IMR-90 (cell line): ENCODE data around the gene TRIM44. TPM values are rescaled to one million over a fixed set of nuclear protein-coding genes. Genes with fewer than 3 reads are reported as not detected.

Experiments
- ATAC-seq: fragments of 200-7000 bp; cut with Tn5 transposase; 2 replicates; pipeline ENCODE4 v1.9.1; 2020; ENCODE audit warnings: low read depth, mild to moderate bottlenecking, moderate library complexity
- BruUV-seq: library from RNA; stranded (reverse); fragments of 400-500 nt; replicated peaks from 2 replicates; lab custom pipeline; 2021; lab: Mats Ljungman, UMichigan
- CTCF ChIA-PET: fragments of 300-600 bp; formaldehyde crosslinking; extraction: SDS; loops from one replicate; lab custom pipeline; 2021; ENCODE audit warnings: antibody characterized with exemption; lab: Yijun Ruan, JAX
- POLR2A ChIA-PET: fragments of 300-600 bp; sonication (Branson Sonifier 250); formaldehyde crosslinking; loops from one replicate; lab custom pipeline; 2022; ENCODE audit warnings: antibody characterized with exemption; ENCODE audit not compliant: unreplicated experiment; lab: Charles Lee
- DNase-seq: peaks from one replicate; pipeline ENCODE4 v3.0.0; 2013
- H2AFZ ChIP-seq: replicated peaks from 2 replicates; pipeline ENCODE3; 2013; ENCODE audit warnings: low read length, mild to moderate bottlenecking; ENCODE audit not compliant: poor library complexity
- H2AK5ac ChIP-seq: 2 replicates; pipeline ENCODE4 v1.6.1; 2013; ENCODE audit warnings: low read depth, low read length, inconsistent platforms
- H2AK9ac ChIP-seq: replicated peaks from 2 replicates; pipeline ENCODE3; 2013; ENCODE audit warnings: mild to moderate bottlenecking, low read depth, low read length, moderate library complexity; ENCODE audit not compliant: poor library complexity
- H2BK120ac ChIP-seq: 2 replicates; pipeline ENCODE4 v1.6.1; 2013; ENCODE audit warnings: low read depth, low read length, inconsistent platforms
- H2BK15ac ChIP-seq: 3 replicates; pipeline ENCODE4 v1.6.1; 2013; ENCODE audit warnings: low read depth, low read length, inconsistent platforms
- H2BK20ac ChIP-seq: 2 replicates; pipeline ENCODE4 v1.6.1; 2013; ENCODE audit warnings: low read depth, mild to moderate bottlenecking, inconsistent platforms, low read length, moderate library complexity
- H2BK5ac ChIP-seq: 2 replicates; pipeline ENCODE4 v1.6.1; 2013; ENCODE audit warnings: mild to moderate bottlenecking, low read depth, low read length, inconsistent platforms; ENCODE audit not compliant: poor library complexity, severe bottlenecking
- H3K14ac ChIP-seq: replicated peaks from 2 replicates; pipeline ENCODE4 v1.6.1; 2013; ENCODE audit warnings: low read depth, low read length, inconsistent platforms
- H3K18ac ChIP-seq: 2 replicates; pipeline ENCODE4 v1.6.1; 2013; ENCODE audit warnings: low read depth, low read length, control low read depth
- H3K23ac ChIP-seq: 2 replicates; pipeline ENCODE4 v1.6.1; 2013; ENCODE audit warnings: low read depth, low read length, inconsistent platforms
- H3K27ac ChIP-seq: 2 replicates; pipeline ENCODE4 v1.5.1; 2013; ENCODE audit warnings: mild to moderate bottlenecking, control low read depth, low read length; ENCODE audit not compliant: insufficient read depth
- H3K27me3 ChIP-seq: 2 replicates; pipeline ENCODE4 v1.6.1; 2013; ENCODE audit warnings: low read length; ENCODE audit not compliant: control insufficient read depth, insufficient read depth
- H3K36me3 ChIP-seq: 2 replicates; pipeline ENCODE4 v1.6.1; 2013; ENCODE audit warnings: low read length, mixed read lengths; ENCODE audit not compliant: control insufficient read depth, insufficient read depth
- H3K4ac ChIP-seq: 2 replicates; pipeline ENCODE4 v1.6.1; 2013; ENCODE audit warnings: low read depth, low read length, inconsistent platforms
- H3K4me1 ChIP-seq: 2 replicates; pipeline ENCODE4 v1.6.1; 2013; ENCODE audit warnings: low read length, mixed read lengths; ENCODE audit not compliant: control insufficient read depth, insufficient read depth
- H3K4me2 ChIP-seq: 2 replicates; pipeline ENCODE4 v1.6.1; 2013; ENCODE audit warnings: low read depth, mild to moderate bottlenecking, control low read depth, low read length, moderate library complexity
- H3K4me3 ChIP-seq: 2 replicates; pipeline ENCODE4 v1.5.1; 2013; ENCODE audit warnings: low read depth, mild to moderate bottlenecking, control low read depth, low read length, moderate library complexity; ENCODE audit not compliant: insufficient read depth
- H3K56ac ChIP-seq: 2 replicates; pipeline ENCODE4 v1.6.1; 2013; ENCODE audit warnings: low read length, inconsistent platforms; ENCODE audit not compliant: insufficient read depth; ENCODE audit errors: extremely low read depth
- H3K79me1 ChIP-seq, 2 experiments: 2 replicates each; pipeline ENCODE4 v1.6.1; 2013; ENCODE audit warnings: low read length in 2 of 2, inconsistent platforms in 1 of 2, low read depth in 1 of 2
- H3K9ac ChIP-seq: 2 replicates; pipeline ENCODE4 v1.6.1; 2013; ENCODE audit warnings: low read depth, low read length, control low read depth
- H3K9me1 ChIP-seq: 2 replicates; pipeline ENCODE4 v1.6.1; 2013; ENCODE audit warnings: low read length, inconsistent platforms; ENCODE audit not compliant: insufficient read depth
- H3K9me3 ChIP-seq: 2 replicates; pipeline ENCODE4 v1.6.1; 2013; ENCODE audit warnings: low read length; ENCODE audit not compliant: control insufficient read depth, insufficient read depth
- H4K20me1 ChIP-seq: 2 replicates; pipeline ENCODE4 v1.6.1; 2013; ENCODE audit warnings: low read length, inconsistent platforms; ENCODE audit not compliant: insufficient read depth
- H4K5ac ChIP-seq: 2 replicates; pipeline ENCODE4 v1.6.1; 2013; ENCODE audit warnings: mild to moderate bottlenecking, low read depth, low read length, control low read depth
- H4K8ac ChIP-seq, 2 experiments: 2 replicates each; pipeline ENCODE4 v1.6.1; 2013; ENCODE audit warnings: low read depth in 2 of 2, low read length in 2 of 2, control low read depth in 1 of 2, inconsistent platforms in 1 of 2
- H4K91ac ChIP-seq: 2 replicates; pipeline ENCODE4 v1.6.1; 2013; ENCODE audit warnings: low read depth, low read length, inconsistent platforms; ENCODE audit not compliant: insufficient read depth
- CEBPB ChIP-seq: IDR thresholded peaks from 2 replicates; pipeline ENCODE4 v1.6.1; 2012; ENCODE audit warnings: low read depth, low read length, improper control_type of control experiment
- CHD1 ChIP-seq: IDR thresholded peaks from 2 replicates; pipeline ENCODE4 v1.6.1; 2012; ENCODE audit warnings: low read depth, low read length, improper control_type of control experiment
- FOS ChIP-seq: fragments of 150-350 bp; IDR thresholded peaks from 2 replicates; pipeline ENCODE4 v1.6.1; 2016; ENCODE audit warnings: low read depth, low read length
- MXI1 ChIP-seq: IDR thresholded peaks from 2 replicates; pipeline ENCODE4 v1.6.1; 2012; ENCODE audit warnings: low read depth, mild to moderate bottlenecking, low read length, moderate library complexity, borderline replicate concordance
- NFE2L2 ChIP-seq: fragments of 150-350 bp; IDR thresholded peaks from 2 replicates; pipeline ENCODE4 v1.6.1; 2016; ENCODE audit warnings: low read depth, mild to moderate bottlenecking, low read length
- POLR2A ChIP-seq: IDR thresholded peaks from 2 replicates; pipeline ENCODE4 v1.6.1; 2012; ENCODE audit warnings: mild to moderate bottlenecking, low read depth, low read length
- RCOR1 ChIP-seq: IDR thresholded peaks from 2 replicates; pipeline ENCODE4 v1.6.1; 2012; ENCODE audit warnings: mild to moderate bottlenecking, low read length, improper control_type of control experiment; ENCODE audit not compliant: insufficient replicate concordance
- RFX5 ChIP-seq: IDR thresholded peaks from 2 replicates; pipeline ENCODE4 v1.8.0; 2012; ENCODE audit warnings: low read depth, mild to moderate bottlenecking, low read length, moderate library complexity
- SMC3 ChIP-seq: fragments of 150-350 bp; IDR thresholded peaks from 2 replicates; pipeline ENCODE4 v1.6.1; 2016; ENCODE audit warnings: low read depth, mild to moderate bottlenecking, antibody characterized with exemption, low read length, moderate library complexity
- WGBS, 2 experiments: methylation state at CpG; one replicate each; pipeline versions ENCODE4 v1.1.5 to v1.1.7; 2013; ENCODE audit warnings: missing lambda C conversion rate in 2 of 2; ENCODE audit not compliant: insufficient read length in 1 of 2; ENCODE audit errors: extremely low coverage in 2 of 2; 5-methylcytosine and 5-hydroxymethylcytosine counted together
- dilution Hi-C: fragments of 300-500 bp; cut with HindIII; formaldehyde crosslinking; loops from one replicate; pipeline ENCODE4 v1.14.3; 2018; ENCODE audit warnings: low sequenced_read_pairs; ENCODE audit not compliant: unreplicated experiment
- in situ Hi-C: fragments of 300-500 bp; cut with MboI; formaldehyde crosslinking; loops from 3 replicates; pipeline ENCODE4 v1.14.3; 2019; ENCODE audit warnings: low sequenced_read_pairs, inconsistent platforms, mixed read lengths
- intact Hi-C: fragments of 100-400 bp; cut with micrococcal nuclease; formaldehyde crosslinking; loops from 2 replicates; pipeline ENCODE4 v1.10.0; 2022
- polyA plus RNA-seq, 3 experiments: library from polyadenylated mRNA; depleted of rRNA; stranded (reverse); fragments of >200 nt; gene quantifications; 2 replicates each; pipeline ENCODE4 v1.2.3, GENCODE V29; 2012; ENCODE audit warnings: low replicate concordance in 1 of 3
- total RNA-seq: library from RNA; depleted of rRNA; stranded (reverse); fragments of >200 nt; gene quantifications from 2 replicates; pipeline ENCODE4 v1.2.3, GENCODE V29; 2012
- TF ChIP-seq, protein P1 (sequence below): conservative IDR thresholded peaks from 2 replicates; pipeline ENCODE4 v1.5.1; 2012; ENCODE audit warnings: mild to moderate bottlenecking, low read depth, low read length, improper control_type of control experiment
- TF ChIP-seq, protein P2 (sequence below): fragments of 150-350 bp; IDR thresholded peaks from 2 replicates; pipeline ENCODE4 v1.6.1; 2017; ENCODE audit warnings: mild to moderate bottlenecking, antibody characterized with exemption, low read length, low read depth
- TF ChIP-seq, protein P3 (sequence below): fragments of 150-350 bp; IDR thresholded peaks from 2 replicates; pipeline ENCODE4 v1.6.1; 2016; ENCODE audit warnings: low read depth, mild to moderate bottlenecking, low read length, moderate library complexity, borderline replicate concordance

The TRIM44 gene
- total and polyA plus RNA-seq, 2 of the 4 experiments (the other 2 are of a cell fraction), result 50.7 to 104 TPM

DNA sequence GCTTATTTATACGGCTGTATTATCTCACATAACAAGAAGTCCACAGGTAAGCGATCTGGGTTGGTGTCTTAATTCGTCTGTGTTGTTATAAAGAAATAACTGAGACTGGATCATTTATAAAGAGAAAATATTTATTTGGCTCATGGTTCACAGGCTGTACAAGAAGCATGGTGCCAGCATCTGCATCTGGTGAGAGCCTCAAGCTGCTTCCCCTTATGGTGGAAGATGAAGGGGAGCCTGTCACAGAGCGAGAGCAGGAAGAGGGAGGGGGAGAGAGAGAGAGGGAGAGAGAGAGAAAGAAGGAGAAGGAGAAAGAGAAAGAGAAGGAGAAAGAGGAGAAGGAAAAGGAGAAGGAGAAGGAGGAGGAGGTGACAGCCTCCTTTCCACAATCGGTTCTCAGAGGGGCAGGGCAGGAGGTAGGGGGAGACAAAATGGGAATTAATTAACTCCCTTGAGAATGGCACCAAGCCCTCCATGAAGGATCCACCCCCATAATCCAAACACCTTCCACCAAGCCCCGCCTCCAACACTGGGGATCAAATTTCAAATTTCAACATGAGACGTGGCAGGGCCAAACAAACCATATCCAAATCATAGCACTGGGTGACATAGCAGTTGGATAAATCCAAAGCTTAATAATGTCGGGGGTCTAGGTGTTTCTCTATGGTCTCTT is 15.0 kb upstream of the TRIM44 start:
- no peak overlapping the region for H2AK5ac ChIP-seq
- H3K79me1 ChIP-seq, result no peaks in the 10 kb centered on the region
- H2AK9ac ChIP-seq, result no peak overlapping the region
- H2AFZ ChIP-seq, result no peak overlapping the region
- no peak overlapping the region for H4K5ac ChIP-seq
- H3K27me3 ChIP-seq, result no peaks in the 10 kb centered on the region
- ChIA-PET POLR2A (no interaction called here), CTCF (interaction anchor here (0.6 kb wide), 1 partner anchor 641 kb away, joined by 3 read pairs; no protein-coding TSS in a partner anchor)
- dilution Hi-C loops, result no loop called here
- WGBS, 2 experiments, result no CpG with 5 or more reads among the region's 8 CpGs
- ATAC-seq (no peak), DNase-seq (no peak)
- TF ChIP-seq, protein P1, sequence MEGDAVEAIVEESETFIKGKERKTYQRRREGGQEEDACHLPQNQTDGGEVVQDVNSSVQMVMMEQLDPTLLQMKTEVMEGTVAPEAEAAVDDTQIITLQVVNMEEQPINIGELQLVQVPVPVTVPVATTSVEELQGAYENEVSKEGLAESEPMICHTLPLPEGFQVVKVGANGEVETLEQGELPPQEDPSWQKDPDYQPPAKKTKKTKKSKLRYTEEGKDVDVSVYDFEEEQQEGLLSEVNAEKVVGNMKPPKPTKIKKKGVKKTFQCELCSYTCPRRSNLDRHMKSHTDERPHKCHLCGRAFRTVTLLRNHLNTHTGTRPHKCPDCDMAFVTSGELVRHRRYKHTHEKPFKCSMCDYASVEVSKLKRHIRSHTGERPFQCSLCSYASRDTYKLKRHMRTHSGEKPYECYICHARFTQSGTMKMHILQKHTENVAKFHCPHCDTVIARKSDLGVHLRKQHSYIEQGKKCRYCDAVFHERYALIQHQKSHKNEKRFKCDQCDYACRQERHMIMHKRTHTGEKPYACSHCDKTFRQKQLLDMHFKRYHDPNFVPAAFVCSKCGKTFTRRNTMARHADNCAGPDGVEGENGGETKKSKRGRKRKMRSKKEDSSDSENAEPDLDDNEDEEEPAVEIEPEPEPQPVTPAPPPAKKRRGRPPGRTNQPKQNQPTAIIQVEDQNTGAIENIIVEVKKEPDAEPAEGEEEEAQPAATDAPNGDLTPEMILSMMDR, result no peak
- TF ChIP-seq RCOR1 (no peak), NFE2L2 (no peak), POLR2A (no peak), MXI1 (no peak), SMC3 (no peak), CEBPB (no peak), RFX5 (no peak), FOS (no peak), CHD1 (no peak)
- TF ChIP-seq, protein P2, sequence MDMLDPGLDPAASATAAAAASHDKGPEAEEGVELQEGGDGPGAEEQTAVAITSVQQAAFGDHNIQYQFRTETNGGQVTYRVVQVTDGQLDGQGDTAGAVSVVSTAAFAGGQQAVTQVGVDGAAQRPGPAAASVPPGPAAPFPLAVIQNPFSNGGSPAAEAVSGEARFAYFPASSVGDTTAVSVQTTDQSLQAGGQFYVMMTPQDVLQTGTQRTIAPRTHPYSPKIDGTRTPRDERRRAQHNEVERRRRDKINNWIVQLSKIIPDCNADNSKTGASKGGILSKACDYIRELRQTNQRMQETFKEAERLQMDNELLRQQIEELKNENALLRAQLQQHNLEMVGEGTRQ, result no peak
- TF ChIP-seq, protein P3, sequence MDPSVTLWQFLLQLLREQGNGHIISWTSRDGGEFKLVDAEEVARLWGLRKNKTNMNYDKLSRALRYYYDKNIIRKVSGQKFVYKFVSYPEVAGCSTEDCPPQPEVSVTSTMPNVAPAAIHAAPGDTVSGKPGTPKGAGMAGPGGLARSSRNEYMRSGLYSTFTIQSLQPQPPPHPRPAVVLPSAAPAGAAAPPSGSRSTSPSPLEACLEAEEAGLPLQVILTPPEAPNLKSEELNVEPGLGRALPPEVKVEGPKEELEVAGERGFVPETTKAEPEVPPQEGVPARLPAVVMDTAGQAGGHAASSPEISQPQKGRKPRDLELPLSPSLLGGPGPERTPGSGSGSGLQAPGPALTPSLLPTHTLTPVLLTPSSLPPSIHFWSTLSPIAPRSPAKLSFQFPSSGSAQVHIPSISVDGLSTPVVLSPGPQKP, result no peak
- no peak overlapping the region for H3K4ac ChIP-seq
- no peak overlapping the region for H3K18ac ChIP-seq
- H2BK5ac ChIP-seq, result no peak overlapping the region
- H3K14ac ChIP-seq, result no peak overlapping the region
- H4K8ac ChIP-seq, result no peak overlapping the region
- H3K4me3 ChIP-seq, result no peak overlapping the region
- H3K23ac ChIP-seq, result no peak overlapping the region
- no peak overlapping the region for H2BK20ac ChIP-seq
- no peak overlapping the region for H3K56ac ChIP-seq
- intact Hi-C loops, result no loop called here
- H3K4me2 ChIP-seq, result no peak overlapping the region
- H2BK120ac ChIP-seq, result no peak overlapping the region
- H4K20me1 ChIP-seq, result no peaks in the 10 kb centered on the region
- H3K27ac ChIP-seq, result no peak overlapping the region
- no peaks in the 10 kb centered on the region for H3K36me3 ChIP-seq
- H4K91ac ChIP-seq, result no peak overlapping the region
- BruUV-seq, result no TSS peak
- H3K9me3 ChIP-seq, result no peaks in the 10 kb centered on the region
- in situ Hi-C loops, result no loop called here
- H3K9me1 ChIP-seq, result 0 out of 2 replicates have a peak, but pooled peaks cover 4% of the 10 kb centered on the region
- H3K4me1 ChIP-seq, result peaks cover 2% of the 10 kb centered on the region; the same call in 1 of the 2 replicates
- no peak overlapping the region for H3K9ac ChIP-seq
- H2BK15ac ChIP-seq, result no peak overlapping the region
